Globus pallidus (tissue), 1 donor: ENCODE results near the gene TENM4.

ENCODE experiments used
- DNase-seq: peaks from one replicate; pipeline ENCODE4 v3.0.0-alpha.2; 2015; ENCODE audit warnings: low spot score

The TENM4 gene

GRCh38 chr11:79447038-79447786 is 6.4 kb upstream of the TENM4 start:
- peak; percentile 24 for DNase-seq

GRCh38 chr11:79444923-79445322 is 4.1 kb upstream of the TENM4 start:
- no peak for DNase-seq

- peak; percentile 36 for DNase-seq
These were observed 638 bp upstream of the TENM4 start for GRCh38 chr11:79441461-79441875.

DNA sequence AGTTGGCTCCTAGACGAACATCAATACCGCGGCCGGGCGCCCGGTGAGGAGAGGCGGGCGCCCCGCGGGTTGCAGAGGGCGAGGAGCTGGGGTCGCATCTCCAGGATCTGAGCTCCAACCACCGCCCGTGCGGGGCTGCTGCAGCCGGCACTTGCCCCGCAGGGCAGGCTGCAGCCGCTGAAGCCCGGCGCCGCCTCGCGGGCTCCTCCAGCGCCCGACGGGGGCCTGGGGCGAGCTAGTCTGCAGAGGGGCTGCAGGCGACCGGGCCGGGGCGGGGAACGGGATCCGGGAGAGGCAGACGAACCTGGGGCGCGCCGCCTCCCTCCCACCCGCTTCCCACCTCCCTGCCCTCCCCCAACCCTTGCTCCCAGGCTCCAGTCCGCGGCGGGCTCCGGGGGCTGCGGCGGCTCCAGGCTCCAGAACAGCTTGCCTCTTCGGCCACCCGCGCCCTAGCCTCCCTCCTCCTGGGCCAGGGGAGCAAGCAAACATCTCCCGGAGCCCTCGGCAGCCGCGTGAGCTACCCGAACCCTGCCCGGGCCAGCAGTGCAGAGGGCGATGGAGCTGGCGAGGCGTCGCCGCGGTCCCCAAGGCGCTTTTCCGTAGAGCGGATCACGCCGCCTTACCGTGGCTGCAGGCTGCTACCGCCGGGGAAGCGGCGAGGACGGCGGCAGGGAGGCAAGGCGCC is 802 bp downstream of the TENM4 start:
- peak; percentile 19 for DNase-seq

DNA sequence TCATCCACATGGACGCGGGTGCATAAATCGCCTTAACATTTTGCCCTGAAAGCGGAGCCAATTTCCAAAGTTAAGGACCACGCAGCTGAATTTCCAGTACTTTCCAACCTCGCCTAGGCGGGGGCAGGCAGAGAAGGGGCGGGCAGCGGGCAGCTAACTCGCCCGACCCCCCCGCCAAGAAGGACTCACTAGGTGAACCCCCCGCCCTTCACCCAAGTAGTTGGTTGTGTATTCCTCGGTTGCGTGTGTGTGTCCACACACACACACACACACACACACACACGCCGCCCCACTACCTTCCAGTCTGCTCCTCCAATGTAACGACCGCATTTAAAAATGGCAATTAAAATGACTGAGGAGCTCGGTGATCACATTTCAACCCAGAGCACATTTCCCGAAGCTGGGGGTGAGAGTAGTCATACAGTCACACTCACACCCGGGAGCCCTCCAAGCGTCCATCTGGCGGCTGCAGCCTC is 1.4 kb downstream of the TENM4 start:
- DNase-seq = no peak

DNA sequence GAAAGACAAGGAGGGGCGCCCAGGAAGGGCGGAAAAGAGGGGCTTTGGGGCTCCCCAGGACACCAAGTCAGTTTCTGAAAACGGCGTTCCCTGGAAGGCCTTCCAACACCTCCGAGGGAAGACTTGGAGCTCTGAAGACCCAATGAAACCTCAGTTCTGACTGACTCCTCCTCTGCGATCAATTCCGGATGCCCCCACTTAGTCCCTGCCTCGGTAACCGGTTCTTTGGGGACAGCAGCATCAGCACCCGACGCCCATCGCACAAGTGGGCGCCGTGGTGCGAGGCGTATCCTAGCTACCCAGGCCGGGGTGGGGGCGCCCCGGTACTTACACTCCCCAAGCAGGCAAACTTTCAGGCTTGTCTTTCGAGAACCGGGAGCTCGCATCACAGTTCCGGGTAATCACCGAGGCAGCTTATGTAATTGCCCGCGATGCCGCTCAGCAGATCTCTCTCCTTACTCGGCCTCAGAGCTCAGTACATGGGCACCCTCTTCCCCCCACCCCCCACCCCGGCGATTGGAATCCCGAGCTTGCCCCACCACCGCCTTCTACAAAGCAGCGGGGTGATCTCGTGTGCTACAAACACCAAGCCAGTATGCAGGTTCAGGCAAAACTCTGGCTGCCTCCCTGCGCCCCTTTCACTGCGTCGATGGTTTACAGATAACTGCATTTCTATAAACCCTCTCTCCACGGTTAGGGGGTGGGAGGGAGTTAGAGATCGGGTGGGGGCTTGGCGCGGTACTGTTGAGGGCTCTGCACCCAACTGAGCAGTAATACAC is 2.0 kb downstream of the TENM4 start:
- DNase-seq = no peak

GRCh38 chr11:79437981-79438630 is 2.7 kb downstream of the TENM4 start:
- no peak for DNase-seq

GRCh38 chr11:79437278-79437980 is 3.4 kb downstream of the TENM4 start:
- DNase-seq = no peak

- no peak for DNase-seq
These were observed 3.9 kb downstream of the TENM4 start for GRCh38 chr11:79436919-79437277.

DNA sequence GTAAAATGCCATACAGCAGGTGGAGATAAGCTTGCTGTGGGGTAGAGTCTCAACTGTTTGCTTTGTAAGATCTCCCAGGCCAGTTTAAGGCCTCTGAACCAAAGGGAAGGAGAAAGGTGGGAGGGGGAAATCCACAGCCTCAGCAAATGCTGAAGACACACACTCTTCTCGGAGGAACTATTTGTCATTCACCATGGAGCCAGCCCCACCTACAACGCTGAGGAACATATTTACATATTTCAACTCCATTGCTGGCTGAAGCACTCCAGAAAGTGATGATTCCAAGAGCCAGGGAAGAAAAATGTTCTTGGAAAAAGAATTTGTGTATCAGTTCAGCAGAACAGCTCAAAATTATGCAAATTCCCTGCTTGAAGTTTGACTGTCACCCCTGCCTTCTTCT is 6.5 kb downstream of the TENM4 start:
- DNase-seq = no peak

GRCh38 chr11:79432138-79432537 is 8.7 kb downstream of the TENM4 start:
- no peak for DNase-seq

DNA sequence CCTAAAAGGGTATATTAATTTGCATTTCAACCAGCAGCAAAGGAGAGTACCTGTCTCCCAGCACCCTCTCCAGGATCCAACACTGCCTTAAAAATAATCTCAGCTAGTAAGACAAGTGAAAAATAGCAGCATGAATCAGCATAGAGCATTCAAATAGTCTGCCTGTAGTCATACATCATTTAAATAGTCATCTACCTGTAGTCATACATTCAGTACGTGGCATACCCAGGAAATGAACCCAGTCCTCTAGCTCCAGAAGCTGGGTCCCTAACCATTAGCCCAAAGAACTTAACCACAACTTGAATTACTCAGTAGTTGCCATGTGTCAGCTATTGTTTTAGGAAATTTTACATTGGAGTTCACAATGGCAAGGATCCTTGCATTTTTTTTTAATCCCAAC is 9.3 kb downstream of the TENM4 start:
- no peak for DNase-seq

- no peak for DNase-seq
These were observed 10.6 kb downstream of the TENM4 start for GRCh38 chr11:79430280-79430679.

DNA sequence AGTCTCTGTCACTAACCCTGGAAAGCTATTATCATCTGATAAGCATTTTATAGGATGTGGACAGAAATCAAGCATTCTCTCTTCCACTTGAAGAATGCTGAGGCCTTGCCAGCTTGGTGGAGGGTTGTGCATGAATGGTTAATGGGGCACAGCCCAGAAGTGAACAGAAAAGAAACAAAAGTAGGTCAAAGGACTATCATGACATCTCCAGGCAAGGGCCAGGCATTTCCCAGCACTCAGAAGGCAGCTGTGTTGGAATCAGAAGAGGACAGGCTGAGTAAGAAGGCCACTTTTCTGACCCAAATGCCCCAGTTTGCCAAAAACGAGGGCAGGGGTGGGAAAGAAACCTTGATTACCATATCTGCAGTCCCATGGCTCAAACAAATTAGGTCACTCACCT is 12.4 kb downstream of the TENM4 start:
- no peak for DNase-seq

DNA sequence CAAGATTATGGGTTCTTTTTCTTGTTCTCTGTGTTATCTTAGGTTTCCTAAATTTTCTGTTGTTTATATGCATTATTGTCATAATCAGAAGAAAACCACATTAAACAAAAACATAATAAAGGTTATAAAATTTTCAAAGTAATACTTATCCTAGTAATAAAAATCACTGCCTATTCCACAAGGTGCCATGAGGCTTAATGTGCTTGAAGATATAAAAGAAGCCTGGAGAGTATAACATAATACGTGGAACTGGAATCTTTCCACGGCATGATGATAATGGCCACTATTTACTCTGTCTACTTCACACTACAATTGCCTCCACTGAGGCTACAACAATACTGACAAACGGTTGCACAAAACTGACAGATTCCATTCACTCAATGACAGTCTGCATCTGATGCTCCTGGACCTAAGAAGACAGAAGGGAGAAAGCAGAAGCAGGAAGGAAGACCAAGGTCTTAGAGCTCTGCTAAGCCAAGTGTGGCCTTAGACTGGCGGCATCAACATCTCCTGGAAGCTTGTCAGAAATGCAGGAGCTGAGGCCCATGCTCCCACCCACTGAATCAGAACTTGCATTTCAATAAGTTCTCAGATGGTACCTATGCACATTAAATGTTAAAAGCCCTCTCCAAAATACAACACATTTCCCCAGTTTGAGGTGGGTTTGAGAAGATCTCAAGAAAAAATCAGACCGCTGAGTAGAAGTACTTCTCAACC is 13.1 kb downstream of the TENM4 start:
- no peak for DNase-seq

DNA sequence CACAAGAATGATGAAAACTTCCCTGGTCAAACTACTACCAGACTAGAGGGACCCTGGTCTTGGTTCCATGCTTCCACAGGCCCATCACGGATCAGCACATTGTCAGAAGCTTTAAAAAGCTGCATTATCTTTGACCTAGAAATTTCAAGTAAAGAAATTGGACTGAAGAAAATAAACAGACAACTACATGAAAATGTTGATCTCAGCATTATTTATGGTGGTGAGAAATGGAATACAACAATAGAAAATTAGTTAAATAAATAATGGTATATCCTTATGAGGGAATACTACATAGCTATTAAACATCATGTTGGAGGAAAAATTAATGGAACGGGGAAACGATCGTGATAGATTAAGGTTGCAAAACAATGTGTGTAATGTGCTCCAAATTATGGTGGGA is 13.7 kb downstream of the TENM4 start:
- DNase-seq = no peak

- no peak for DNase-seq
These were observed 15.4 kb downstream of the TENM4 start for GRCh38 chr11:79425463-79425862.

GRCh38 chr11:79423736-79424135 is 17.1 kb downstream of the TENM4 start:
- DNase-seq = no peak

GRCh38 chr11:79422866-79423265 is 18.0 kb downstream of the TENM4 start:
- DNase-seq = no peak

DNA sequence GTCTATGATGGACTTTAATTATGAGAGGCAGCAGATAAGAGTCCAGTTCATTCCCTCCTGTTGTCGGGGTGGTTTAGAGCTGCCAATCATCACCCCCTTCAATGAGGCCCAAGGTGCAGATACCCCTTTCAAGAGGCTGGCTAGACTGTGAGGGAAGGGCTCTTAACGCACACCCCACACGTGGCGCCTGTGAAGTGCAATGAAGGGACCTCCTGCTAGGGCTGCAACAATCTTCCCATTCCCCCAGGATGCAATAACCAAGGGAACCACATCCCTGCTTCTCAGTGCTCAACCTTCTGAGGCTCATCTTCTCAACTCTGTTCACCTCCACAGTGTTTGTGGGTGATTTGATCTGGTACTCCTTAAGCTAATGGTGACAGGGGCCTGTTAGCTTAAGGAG is 19.0 kb downstream of the TENM4 start:
- DNase-seq = no peak

DNA sequence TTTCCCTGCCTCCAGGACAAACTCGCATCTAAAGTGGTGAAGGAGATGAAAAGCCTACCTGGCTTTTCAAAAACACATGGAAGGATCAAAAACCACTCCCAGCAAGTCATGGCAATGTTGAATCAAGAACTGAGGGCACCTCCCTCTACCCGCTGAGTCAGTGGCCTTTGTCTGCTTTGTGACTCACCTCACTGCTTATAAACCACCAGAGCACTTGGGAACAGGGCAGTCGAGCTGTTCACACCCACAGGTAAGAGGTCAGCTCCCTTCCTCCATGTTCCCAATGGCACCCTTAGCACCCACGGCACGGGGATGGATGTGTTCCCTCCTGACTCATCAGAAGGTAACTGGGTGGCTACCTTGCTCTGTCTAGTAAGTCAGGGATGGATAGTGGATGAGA is 21.7 kb downstream of the TENM4 start:
- DNase-seq = no peak
